Head of caudate nucleus (tissue), 42 donors: Measurements from ENCODE around the gene SOX6.

Source experiments
- DNase-seq, 42 donors: peaks; one replicate each; pipeline versions ENCODE4 v3.0.0 to v3.0.0-alpha.2; 2020 to 2021; ENCODE audit warnings: mixed read lengths in 7 of 42
- intact Hi-C: fragments of 100-400 bp; cut with DNase I; formaldehyde crosslinking; loops from one replicate; pipeline ENCODE4 v1.15.0; 2022

The SOX6 gene

DNA sequence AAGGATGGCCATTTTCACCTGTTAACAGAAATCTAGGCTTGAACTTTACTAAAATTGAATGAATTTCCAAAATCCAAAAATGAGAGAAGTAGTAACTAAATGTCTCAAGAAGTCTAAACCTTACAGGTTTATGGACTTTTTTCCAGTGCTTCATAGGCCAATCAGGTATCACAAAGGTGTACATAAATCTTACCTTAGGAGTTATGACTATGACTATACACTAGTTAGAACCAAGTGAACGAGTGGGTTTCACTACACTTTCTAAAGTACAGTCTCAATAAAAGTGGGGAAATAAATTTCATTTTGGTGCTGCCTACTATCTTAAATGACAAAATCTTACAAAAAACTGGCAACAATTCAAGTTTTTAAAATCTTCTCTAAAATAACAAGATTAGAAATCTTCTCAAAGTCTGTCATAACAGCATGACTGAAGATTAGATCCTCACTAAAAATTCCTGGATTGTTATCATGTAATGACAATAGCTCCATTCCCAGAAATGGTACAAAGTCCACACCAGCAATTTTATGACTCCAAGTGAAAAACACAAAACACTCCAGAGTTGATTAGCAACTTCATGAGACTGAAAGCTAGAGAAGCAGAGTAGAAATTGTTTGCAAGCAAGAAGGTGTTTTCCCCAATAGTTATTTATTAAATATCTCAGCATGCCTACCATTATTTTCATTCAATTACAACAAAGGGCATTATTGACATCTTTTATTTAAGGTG is 20.9 kb downstream of the SOX6 start:
- DNase-seq = no peak
- intact Hi-C loops = no loop called here

DNA sequence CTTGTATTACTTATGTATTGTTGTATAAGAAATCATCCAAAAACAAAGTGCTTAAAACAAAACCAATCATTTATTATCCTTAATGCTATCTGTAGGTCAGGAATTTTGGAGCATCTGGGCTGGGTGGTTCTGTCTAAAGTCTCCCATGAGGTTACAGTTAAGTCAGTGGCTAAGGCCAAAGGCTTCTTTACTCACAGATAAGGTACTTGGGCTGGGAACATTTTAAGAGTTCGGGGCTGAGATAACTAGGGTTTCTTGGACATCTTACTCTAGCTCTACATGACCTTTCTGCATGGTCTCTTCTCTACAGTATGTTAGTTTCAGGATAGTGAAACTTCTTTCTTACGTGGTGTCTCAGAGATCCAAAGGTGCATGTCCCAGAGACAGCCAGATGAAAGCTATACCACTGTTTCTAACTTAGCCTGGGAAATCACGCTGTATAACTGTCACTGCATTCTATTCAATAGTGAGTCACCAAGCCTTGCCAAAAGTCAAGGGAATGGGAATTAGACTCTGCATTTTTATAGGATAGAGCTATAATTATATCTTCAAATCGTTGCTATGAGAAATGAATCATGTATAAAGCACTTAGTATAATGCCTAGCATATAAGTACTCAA is 29.6 kb downstream of the SOX6 start:
- DNase-seq = peak in 7 of 42 donors; percentile 6 to 48 (median 16)
- intact Hi-C loops = no loop called here

DNA sequence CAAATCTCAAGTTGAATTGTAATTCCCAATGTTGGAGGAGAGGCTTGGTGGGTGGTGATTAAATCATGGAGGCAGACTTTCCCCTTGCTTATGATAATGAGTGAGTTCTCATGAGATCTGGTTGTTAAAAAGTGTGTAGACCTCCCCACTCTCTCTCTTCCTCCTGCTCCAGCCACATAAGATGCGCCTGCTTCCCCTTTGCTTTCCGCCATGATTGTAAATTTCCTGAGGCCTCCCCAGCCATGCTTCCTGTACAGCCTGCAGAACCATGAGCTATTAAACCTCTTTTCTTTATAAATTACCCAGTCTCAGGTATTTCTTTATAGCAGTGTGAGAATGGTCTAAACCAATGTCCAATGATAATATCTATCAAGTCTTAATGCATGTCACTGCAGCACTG is 34.2 kb downstream of the SOX6 start:
- DNase-seq = no peak
- intact Hi-C loops = no loop called here

DNA sequence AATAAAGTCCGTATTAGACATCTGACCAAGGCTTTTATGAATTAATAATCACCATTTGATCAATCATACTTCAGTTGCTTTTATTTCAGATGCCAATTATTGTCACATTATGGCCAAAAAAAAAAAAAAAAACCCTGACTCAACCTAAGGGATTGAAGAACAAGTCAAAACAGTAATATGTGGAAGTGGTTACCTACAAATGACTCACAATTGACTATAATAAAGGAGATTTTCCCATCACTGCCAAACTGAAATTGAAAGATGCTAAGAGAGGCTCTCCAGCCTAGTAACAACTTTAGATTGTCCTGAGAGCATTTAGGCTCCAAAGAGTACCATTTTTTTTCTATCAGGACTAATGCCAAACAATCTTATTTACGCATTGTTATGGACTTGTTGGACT is 35.2 kb downstream of the SOX6 start:
- no peak for DNase-seq
- intact Hi-C loops = no loop called here

DNA sequence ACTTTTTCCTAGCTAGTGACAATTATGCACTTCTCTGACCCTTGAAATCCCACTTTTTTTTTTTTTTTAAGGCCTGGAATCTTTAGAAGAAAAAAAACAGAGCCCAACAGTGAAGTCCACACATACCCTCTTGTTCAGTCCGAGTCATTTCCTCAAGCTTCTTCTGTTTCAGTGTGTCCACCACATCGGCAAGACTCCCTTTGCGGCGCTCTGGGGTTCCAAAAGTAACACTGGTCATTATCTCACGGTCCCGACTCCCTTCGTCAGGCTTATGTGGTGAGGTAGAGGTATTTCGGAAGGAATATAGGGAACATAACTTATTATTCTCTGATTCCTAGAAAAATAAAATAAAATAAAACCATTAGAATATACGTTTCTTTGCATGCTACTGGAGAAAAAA is 38.0 kb downstream of the SOX6 start:
- intact Hi-C loops = no loop called here
- no peak for DNase-seq

DNA sequence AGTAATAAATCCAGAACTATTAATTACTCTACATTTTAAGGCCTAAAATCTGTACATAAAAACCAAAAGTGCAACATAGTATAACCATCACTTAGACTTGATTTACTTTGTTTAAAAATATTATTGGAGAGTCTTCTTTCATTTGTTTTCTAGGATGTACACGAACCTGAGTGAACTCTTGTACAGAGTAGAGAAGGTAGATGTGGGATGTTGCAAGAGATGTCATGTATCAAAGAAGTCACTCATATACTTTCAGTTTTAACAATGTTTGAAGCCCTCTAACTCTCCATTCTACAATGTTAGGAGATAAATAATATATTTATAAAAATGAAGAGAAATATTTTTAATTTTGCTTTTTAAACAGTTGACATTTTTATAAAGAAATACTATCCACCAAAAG is 38.6 kb downstream of the SOX6 start:
- intact Hi-C loops = no loop called here

DNA sequence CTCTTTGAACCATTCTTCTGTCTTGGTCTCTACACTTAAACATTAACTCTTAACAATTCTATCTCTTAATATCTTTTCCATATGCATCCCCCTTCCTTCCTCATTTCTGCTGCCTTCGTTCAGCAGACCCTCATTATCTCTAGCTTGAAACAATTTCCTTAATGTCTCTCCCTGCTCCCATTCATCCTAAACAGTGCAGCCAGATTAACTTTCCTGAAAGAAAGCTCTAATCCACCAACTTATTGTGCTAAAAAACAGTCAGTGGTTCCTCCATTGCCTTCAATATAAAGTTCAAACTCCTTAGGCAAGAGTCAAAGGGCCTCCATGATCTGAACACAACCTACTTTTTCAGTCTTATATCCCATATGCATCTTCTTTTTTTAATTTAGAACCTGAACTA is 42.5 kb downstream of the SOX6 start:
- intact Hi-C loops = no loop called here
- no peak for DNase-seq

More for the DNA sequence above, 38.6 kb downstream of the SOX6 start:
- DNase-seq = no peak

DNA sequence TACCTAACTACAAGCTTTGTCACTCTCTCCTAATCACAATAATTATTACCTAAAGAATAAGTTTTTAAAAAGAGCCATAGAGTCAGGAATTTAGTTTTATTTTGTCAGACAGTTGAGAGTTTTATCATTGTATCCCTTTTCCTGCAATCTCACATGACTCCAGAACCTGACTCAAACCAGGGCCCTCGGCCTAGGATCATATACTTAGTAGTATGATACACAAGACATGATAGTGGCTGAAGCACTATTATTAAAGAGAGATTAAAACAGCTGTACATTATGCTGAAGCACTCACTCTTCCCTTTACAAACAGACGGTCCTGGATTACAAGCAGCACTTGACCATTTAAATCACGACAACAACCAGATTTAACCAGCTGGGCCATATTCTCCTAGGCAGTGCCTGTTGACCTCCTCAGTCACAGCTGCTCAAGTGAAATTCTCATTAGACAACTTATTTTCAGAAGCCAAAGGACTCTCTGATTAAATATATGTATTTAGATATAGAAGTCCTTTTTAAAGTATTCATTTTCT is 44.0 kb downstream of the SOX6 start:
- intact Hi-C loops = no loop called here
- no peak for DNase-seq

DNA sequence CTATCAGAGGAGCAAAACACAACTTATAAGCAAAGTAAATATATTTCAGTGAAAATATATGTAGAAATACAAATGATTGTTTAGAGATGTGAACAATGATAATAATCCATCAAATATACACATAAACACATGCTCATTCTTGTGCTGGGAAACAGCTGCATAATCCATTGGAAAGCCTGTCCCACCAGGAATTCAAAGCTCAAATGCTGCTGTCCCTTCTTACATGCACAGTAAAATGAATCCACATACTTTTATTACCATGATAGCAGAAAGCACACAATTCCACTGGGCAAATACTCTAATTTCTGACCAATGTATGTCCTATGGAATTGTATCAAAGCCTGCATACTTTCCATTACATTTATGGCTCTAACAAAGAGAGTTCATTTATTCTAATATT is 44.5 kb downstream of the SOX6 start:
- intact Hi-C loops = no loop called here
- DNase-seq = no peak

DNA sequence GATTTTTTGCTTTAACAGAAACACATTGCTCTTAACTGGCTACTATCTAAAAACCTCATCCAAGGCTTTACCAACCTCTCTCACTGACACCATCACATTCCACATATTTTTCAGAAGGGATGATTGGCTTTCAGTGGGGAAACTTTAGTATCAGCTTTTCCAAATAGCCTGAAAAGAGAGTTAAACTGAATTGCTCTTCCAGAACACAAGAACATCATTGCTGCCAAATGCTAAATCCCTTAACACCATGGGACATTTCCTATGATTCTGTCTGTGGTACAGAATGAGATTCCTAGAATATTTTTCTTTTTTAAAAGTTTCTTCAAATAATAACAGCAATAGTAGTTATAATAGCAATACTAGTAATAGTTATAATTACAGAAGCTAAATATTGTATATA is 45.4 kb downstream of the SOX6 start:
- DNase-seq = no peak
- intact Hi-C loops = no loop called here

DNA sequence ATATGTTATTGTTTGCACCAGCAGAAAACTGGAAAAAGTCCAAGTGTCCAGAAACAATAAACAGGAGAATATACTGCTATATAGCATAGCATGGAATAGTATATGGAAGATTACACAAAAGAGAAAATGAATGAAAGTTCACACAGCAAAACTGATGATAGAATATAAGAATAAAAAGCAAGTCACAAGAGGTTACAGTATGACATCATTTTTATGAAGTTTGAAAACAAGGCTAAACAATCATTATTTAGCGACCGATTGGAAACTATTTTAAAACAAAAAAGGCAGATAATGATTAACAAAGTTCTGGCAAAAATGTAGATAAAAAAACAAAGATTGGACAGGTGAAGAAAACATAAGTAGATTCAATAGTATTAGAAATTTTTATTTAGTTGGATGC is 47.1 kb downstream of the SOX6 start:
- intact Hi-C loops = no loop called here
- no peak for DNase-seq

DNA sequence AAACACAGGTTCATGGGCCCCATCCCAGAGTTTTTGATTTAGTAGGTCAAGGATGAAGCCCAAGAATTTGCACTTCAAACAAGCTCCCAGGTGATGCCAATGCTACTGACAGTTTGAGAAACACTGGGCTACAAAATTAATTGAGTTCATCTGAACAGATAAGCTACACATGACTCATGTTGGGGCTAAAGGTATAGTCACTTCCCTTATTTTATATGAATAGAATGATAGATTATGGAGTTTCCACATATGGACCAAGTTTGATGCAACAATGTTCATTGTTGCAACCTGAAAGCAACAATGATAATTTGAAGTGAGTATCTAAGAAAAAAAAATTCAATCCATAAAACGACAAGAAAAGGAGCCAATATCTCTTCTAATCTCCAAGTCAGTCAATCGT is 54.9 kb downstream of the SOX6 start:
- no peak for DNase-seq
- intact Hi-C loops = no loop called here

DNA sequence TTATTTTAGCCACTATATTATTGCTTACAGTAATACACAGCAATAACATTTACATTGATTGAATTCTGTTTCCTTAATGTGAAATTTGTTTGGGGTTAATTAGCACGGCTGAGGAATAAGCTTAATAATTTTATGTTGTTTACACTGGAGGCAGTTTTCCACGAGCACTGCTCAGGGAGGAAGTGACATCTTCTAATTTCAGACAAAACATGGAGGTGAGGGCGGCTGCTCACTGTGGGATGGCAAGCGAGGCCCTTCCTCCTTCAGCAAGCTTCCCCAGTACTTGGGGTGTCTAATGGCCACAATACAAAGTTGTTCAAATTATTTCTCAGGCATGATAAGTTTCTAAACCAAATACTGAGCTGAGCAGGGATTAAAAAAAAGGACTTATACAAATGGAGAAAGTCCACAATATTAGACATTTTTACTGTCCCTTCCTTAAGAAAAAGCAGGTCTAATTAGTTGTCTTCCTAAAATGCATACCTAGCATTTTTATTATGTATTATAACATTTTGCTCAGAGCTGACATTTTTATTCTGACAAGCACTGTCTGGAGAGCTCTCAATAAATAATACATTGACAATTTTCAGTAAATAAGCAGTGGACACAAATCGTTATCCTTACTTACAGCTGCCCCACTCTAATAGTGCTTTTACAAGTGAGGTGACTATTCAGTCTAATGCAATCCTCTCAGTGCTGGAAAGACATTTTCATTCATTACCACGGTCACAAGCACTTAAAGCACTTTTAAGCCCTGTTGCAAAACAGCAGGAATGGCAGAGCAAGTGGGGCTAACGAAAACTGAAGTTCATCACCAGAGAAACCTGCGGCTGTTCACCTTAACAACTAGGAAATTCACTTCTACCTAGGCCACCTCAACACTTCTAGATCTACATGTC is 56.2 kb downstream of the SOX6 start:
- intact Hi-C loops = no loop called here
- no peak for DNase-seq

DNA sequence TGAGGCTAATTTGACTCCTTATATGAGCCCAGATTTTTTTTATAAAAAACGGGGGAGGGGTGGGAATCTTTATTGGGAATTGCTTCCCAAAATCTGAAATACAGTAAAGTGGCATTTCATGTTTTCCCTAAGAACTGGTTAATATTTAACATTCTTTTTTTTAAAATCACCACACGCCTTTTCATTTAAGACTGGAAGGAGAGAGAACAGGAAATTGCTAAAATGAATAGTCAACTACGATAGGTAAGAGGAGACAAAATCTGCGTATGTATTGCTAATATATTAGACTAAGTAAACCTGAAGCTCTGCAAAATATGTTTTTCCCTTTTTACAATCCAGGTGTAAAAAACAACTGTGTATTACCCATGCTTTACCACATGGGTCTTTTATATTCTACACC is 57.0 kb downstream of the SOX6 start:
- DNase-seq = no peak
- intact Hi-C loops = no loop called here

DNA sequence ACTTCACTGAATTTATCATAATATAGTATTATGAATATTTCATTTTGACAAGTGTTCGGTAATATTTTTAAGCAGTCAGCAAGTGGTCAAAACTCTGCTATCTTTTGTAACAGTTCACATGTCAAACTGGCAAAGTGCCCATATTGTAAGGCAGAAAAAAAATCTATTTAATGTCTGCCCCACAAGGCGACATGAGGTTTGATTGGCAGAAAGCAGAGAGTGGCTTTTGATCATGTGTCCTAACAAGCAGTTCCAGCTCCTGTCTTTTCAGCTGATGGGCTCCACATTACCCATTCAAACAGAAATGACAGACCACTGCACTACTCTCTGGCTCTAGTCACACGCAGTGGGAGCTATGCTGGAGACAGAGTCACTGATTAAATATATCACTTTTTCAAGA is 59.0 kb downstream of the SOX6 start:
- intact Hi-C loops = no loop called here
- DNase-seq = no peak

DNA sequence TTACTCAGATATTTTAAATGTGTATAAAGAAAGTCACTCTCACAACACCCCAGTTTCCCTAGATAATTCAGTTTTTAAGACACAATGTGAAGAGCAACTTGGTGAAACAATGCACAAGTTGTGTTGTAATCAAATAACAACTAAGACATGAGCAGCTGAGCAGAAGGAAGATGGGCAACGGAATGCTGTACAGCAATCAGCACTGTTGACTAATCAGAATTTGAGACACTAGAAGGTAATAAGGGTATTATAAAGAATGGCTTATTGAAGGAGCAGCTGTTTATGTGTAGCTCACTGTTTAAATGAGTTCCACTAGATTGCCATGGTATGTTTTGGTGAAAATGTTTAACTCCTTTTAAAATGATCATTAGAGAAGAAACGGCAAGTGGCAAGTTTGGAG is 60.1 kb downstream of the SOX6 start:
- no peak for DNase-seq
- intact Hi-C loops = no loop called here

DNA sequence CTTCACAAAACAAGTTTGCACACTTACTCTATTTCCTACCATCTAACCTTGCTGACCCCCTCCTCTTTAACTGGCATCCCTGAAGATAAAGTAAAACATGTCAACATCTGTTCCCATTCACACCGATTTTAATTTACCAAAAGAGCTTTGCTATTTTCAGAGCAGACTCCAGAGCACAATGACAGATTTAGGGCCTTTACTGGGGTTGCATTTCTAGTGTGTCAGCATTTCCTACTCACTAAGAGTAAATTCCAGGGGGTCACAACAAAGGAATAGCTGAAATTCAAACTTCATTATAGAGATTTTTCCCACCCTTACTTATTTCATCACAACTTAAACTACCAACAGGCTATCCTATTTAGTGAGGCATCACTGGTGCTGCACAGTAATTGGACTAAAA is 60.8 kb downstream of the SOX6 start:
- intact Hi-C loops = no loop called here
- DNase-seq = no peak

DNA sequence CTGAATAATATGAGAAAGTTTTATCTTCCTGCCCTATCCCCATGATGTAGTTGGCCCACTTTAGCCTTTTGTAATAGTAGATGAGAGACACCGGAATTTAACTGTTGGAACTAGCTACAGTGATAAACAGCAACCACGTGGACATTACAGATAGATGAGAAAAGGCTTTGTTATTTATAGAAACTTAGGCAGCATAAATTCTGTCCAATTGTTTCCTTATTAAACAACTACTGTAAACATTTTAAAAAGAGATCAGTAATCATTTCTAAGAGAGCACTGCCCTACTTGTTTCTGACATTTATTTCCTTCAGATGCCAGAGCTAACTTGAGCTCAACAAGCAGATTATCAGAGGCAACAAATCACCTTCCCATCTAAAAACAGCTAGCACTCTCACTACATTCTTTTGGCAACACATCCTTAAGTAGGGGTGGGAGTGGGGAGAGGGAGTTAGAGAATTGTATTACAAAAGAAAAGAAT is 63.1 kb downstream of the SOX6 start:
- intact Hi-C loops = no loop called here
- DNase-seq = no peak

DNA sequence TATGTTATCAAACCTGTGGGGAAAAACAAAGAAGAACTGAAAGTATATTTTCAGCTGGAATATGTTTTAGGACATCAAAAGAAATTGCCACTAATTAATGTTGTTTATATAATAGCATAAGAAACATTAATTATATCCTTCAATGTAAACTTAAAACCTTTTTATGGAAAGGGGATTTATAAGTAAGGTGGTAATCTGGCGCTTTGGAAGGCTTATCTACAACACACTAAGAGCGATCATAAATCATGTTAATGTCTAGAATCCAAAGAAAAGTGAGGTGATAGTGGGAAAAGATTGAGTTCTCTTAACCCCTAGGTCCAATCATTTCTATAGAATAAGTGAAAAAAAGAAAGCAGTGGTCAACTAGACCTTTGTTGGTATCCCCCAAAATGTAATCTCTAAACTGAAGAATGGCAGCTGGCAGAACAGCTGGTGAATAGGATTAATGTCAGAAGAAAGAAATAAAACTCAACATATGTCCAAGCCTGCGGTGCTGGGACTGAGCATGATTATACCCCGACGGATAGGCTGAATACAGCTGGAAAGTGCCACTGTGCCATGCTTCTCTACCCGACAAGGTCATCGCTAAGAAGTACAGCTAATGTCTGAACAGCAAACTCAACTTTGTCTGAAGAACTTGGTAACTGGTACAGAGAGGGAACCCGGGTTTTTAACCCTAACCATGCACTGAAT is 64.0 kb downstream of the SOX6 start:
- no peak for DNase-seq

More for the DNA sequence above, 64.0 kb downstream of the SOX6 start:
- intact Hi-C loops = no loop called here
